ENCODE measurements around the gene AMFR.
A peak's percentile ranks its signal among the peaks of the same experiment; 100 is the strongest.

The AMFR gene

DNA sequence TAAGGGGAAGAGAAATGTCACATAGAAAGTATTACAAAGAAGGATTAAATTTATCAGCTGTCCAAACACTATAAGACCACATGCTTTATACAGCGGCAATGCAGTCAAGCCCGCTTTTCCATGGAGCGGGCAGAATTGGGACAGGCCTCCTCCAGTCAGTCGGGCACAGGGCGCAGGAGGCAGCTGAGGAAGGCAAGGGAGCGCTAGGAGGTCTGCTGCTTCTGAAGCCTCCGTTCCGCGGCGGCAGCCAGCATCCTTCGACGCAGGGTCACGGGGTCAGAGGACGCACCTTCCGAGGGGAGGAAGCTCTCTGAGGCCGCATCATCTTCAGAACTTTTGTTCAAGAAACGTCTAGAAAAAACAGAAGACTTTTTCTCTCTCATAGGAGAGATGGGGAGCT is 62.6 kb downstream of the AMFR start:
- DNase-seq (ENCODE audit: low read depth in 2 of 2): no peak

- DNase-seq (ENCODE audit: low read depth in 2 of 2): no peak
Measured at GRCh38 chr16:56362057-56362655, 63.2 kb downstream of the AMFR start.

GRCh38 chr16:56360117-56361008 is 65.0 kb downstream of the AMFR start:
- DNase-seq (ENCODE audit: low read depth in 2 of 2): no peak

DNA sequence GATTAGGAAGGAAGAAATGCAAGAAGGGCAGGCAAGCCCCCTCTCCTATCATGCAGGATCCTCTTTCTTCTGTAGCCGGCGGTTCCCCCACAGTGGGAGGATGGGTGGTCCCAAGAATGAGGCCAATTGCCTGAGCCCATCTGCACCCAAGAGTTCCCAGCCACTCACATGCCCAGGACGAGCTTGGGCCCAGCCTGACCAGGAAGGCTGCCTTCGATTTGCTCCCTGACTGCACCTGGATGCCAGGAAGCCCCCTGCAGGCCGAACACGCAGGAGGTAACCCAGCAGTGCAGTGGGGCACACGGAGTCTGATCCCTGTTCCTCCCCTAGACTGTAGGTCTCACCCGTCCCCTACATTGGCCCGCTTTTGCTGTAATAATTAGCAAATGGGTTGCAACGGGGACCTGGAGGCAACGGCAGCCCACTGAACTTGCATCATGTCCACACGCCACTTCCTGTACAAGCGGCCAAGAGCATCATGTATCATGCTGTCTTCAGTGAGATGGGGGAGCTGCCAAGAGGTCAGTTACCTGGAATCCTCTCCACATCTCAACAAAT is 67.5 kb downstream of the AMFR start:
- no peak for DNase-seq (ENCODE audit: low read depth in 2 of 2)

GRCh38 chr16:56357241-56357764 is 68.0 kb downstream of the AMFR start:
- DNase-seq (ENCODE audit: low read depth in 2 of 2): peak; percentile 18 to 21

GRCh38 chr16:56356276-56357240 is 68.8 kb downstream of the AMFR start:
- DNase-seq (ENCODE audit: low read depth in 2 of 2): peak; percentile 53 to 54

DNA sequence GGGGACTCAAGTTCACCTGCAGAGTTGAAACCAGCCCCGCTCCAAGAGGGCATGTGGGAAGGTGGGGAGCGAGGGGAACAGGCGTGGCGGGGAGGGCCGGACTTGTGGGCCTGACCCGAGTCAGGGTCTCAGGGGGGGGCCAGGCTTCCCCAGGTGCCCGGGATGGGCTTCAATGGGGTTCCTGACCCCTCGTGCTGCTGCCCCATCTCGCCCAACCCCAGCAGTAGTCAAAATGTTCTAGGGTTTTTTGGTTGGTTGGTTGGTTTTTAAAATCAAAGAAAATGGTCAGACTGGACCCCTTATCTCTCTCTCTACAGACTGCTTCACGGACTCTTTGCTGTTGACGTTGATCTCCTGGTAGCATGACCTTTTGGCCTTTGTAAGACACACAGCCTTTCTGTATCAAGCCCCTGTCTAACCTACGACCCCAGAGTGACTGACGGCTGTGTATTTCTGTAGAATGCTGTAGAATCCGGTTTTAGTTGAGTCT is 69.5 kb downstream of the AMFR start:
- no peak for DNase-seq (ENCODE audit: low read depth in 2 of 2)

- DNase-seq (ENCODE audit: low read depth in 2 of 2): no peak
Measured at GRCh38 chr16:56355221-56355620, 70.1 kb downstream of the AMFR start.

- DNase-seq (ENCODE audit: low read depth in 2 of 2): no peak
Measured at GRCh38 chr16:56354746-56355145, 70.6 kb downstream of the AMFR start.

DNA sequence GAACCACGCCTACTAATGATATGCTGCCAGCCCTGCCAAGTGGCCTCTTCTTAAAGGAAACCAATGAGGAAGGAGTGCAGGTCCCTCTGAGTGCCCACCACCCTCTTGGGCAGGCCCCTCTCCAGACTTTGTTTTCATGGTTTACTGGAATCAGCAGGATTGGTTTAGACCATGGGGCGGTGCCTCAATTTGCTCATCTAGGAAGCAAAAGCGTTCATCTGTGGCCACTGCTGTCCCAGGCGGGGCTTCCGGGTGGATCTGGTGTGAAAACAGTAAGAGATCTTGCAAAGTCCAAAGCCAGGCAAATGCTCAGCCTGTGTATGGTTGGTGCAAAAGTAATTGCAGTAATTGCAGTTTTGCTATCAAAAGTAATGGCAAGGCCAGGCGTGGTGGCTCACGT is 71.3 kb downstream of the AMFR start:
- no peak for DNase-seq (ENCODE audit: low read depth in 2 of 2)

- DNase-seq (ENCODE audit: low read depth in 2 of 2): no peak
Measured at GRCh38 chr16:56353054-56353921, 72.1 kb downstream of the AMFR start.

DNA sequence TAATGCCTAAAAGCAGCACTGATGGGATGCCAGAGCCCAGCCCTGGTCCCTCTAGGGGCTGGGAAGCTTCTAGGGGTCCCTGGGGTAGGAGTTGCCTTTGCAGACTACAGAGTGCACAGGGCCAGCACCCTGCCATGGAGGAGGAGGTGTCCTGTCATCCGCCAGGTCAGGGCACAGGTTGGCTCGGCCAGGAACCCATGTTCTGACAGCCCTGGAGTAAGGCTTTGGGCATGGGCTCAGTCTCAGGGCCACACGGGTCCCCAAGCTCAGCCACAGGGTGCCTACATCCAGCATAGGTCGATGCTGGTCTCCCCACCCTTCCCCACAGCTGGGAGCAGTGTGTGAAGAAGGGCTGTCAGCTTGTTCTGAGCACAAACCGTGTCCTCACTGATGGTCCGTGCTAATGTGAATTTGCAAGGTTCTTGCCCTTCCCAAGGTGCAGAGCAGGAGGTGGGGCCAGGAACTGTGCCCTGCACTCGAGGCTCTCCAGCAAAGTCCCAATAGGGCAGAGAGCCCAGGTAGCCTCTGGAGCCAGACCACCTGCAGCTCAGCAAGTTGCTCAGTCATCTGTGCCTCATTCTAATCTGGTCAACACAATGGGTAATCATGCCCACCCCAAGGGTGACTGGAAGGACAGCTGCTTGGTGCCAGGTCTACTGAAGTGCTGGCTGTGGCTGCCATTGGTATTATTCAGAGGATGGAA is 72.8 kb downstream of the AMFR start:
- DNase-seq (ENCODE audit: low read depth in 2 of 2): no peak

DNA sequence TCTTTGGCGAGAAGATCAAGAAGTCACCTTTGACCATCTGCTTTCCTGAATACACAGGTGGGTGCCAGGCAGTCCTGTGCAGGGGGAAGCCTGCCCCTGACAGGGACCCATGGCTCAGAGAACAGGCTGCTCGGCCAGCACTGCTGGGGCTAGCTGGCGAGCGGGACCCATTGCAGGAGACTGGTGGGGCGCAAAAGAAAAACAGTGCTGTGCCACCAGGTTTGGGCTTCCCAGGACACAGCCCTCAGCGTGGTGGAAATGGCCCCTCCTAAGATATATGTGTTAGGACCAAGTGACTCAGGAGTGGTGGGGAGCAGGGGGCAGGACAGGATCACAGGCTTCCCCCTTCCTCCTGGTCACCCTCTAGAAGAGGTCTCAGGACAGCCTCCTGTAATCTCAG is 73.9 kb downstream of the AMFR start:
- no peak for DNase-seq (ENCODE audit: low read depth in 2 of 2)

DNA sequence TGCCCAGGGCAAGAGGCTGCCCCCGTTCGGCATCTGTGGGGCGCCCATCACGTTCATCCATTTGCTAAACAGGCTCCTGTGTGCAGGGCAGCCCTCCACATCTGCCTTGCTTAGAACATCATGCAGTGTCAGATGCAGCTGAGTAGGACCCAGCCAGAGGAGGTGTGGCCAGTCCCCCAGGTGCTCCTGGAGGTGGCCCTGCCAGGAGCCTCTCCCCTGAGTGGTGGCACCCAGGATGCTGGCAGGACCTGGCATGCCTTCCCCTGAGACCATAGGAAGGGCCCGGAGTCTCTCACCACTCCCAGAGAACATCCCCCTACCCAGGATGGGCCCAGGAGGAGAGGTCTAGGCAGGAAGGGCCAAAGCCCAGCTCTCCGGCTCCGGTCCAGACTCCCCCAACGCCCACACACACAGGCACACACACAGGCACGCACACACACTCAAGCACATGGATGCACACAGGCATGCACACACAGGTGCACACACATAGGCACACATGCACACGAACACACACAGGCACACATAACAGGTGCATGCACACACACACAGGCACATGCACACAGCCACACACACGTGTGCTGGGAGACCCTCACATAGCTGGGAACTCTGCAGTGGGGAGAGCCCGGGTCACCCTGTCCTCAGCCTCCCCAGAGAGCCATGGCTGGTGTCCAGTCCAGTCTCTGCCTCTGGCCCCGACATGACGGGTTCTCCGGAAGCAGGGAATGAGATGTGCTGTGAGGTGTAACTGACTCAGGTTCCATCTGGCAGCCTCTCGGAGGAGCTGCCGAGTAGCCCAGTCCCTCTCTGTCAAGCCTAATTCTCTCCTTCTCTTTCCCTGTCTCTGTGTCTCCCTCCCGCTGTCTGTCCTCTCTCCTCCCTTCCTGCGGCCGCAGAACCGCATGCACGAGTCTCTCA is 74.6 kb downstream of the AMFR start:
- no peak for DNase-seq (ENCODE audit: low read depth in 2 of 2)

DNA sequence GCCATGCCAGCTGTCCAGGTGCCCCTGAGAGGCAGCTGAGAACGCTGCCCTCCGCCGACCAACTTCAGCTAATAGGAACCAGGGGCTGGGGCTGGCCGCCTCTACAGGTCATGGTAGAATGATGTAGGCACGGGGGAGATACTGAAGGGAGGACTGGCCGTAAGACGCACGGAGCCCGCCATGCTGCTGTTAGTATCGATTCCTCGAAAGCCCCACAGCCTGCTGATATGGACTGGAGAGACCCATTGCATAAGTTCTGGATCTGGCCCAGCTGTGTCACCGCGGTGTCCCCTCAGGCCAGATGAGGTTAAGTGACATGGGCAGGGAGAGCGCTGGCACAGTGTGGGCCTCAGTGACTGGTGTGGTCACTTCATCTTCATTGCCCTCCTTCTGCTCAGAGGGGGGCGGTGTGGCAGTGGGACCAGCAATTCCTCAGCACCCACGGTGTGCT is 75.6 kb downstream of the AMFR start:
- no peak for DNase-seq (ENCODE audit: low read depth in 2 of 2)

DNA sequence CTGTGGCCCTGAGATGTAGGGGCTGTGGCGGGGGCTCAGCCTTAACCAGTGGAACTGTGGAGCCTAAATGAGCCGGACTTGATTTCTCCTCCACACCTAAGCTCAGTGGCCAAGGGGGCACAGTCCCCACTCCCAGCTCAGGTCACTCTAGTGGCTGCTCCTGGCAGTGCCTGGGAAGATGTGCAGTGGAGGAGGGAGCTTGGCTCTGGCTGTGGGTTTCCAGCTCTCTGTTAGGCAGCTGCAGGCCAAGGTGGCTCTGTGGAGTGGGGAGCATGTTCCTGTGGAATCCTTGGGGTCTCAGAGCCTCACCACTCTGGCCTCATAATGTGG is 76.3 kb downstream of the AMFR start:
- DNase-seq (ENCODE audit: low read depth in 2 of 2): no peak

- no peak for DNase-seq (ENCODE audit: low read depth in 2 of 2)
Measured at GRCh38 chr16:56348168-56349085, 76.9 kb downstream of the AMFR start.

- no peak for DNase-seq (ENCODE audit: low read depth in 2 of 2)
Measured at GRCh38 chr16:56347670-56348069, 77.7 kb downstream of the AMFR start.

Measured in fibroblast of skin of left quadriceps (primary cell).